KMS-11 (cell line): ENCODE measurements around the gene BDH1.

Experiments used
- H2AFZ ChIP-seq: fragments of 200-600 bp; sonication (generic); 2 replicates; pipeline ENCODE4 v1.6.1; 2016; ENCODE audit warnings: antibody characterized with exemption, mixed run types, low read depth
- H3K27ac ChIP-seq: fragments of 200-600 bp; sonication (generic); 2 replicates; pipeline ENCODE4 v1.6.1; 2016; ENCODE audit warnings: mild to moderate bottlenecking, mixed run types
- H3K27me3 ChIP-seq: fragments of 200-600 bp; sonication (generic); 2 replicates; pipeline ENCODE4 v1.6.1; 2017; ENCODE audit warnings: mild to moderate bottlenecking, low read depth, mixed run types, moderate library complexity; ENCODE audit not compliant: insufficient read depth
- H3K36me3 ChIP-seq: fragments of 200-600 bp; sonication (generic); 2 replicates; pipeline ENCODE4 v1.6.1; 2017; ENCODE audit warnings: mild to moderate bottlenecking, mixed run types; ENCODE audit not compliant: insufficient read depth
- H3K4me1 ChIP-seq: fragments of 200-600 bp; sonication (generic); 2 replicates; pipeline ENCODE4 v1.6.1; 2016; ENCODE audit warnings: mild to moderate bottlenecking, low read depth, mixed run types; ENCODE audit not compliant: poor library complexity, severe bottlenecking
- H3K4me2 ChIP-seq: fragments of 200-600 bp; sonication (generic); 2 replicates; pipeline ENCODE4 v1.7.0; 2016; ENCODE audit warnings: mild to moderate bottlenecking, mixed run types
- H3K4me3 ChIP-seq: fragments of 200-600 bp; sonication (generic); IDR thresholded peaks from 2 replicates; pipeline ENCODE4 v1.6.1; 2017; ENCODE audit warnings: low read depth, low read length, mixed read lengths; ENCODE audit not compliant: insufficient read depth
- H3K79me2 ChIP-seq: fragments of 200-600 bp; sonication (generic); 2 replicates; pipeline ENCODE4 v1.6.1; 2016; ENCODE audit warnings: low read depth, mixed run types; ENCODE audit not compliant: insufficient read depth
- H3K9ac ChIP-seq: fragments of 200-600 bp; sonication (generic); 2 replicates; pipeline ENCODE4 v1.6.1; 2016; ENCODE audit warnings: mild to moderate bottlenecking, mixed run types
- H4K20me1 ChIP-seq: fragments of 200-600 bp; sonication (generic); 2 replicates; pipeline ENCODE4 v1.6.1; 2016; ENCODE audit warnings: mild to moderate bottlenecking, mixed run types; ENCODE audit not compliant: insufficient read depth
- TF ChIP-seq, protein P1 (sequence below): fragments of 200-600 bp; sonication (generic); conservative IDR thresholded peaks from 2 replicates; pipeline ENCODE4 v1.6.1; 2017; ENCODE audit warnings: low read depth, mild to moderate bottlenecking, antibody characterized with exemption, low read length, moderate library complexity, mixed read lengths

Gene BDH1

DNA sequence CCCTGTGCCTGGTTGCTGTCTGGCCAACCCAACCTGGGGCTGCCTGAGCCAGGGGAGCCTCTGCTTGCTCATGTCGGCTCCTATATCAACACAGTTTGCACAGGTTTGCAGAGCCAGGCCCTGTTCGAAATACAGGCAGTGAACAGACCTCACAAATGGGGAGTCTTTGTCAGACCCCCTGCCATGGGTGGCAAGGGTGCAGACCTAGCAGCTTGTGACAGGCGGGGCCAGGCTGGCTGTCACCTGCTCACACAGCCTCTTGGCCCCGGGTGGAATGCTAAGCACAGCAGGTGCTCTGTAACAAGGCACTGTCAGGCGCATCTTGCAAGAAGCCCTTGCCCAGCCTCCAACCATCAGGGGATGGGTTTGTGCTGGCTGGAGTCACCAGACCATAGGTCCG is 47.3 kb downstream of the BDH1 start:
- no peak overlapping the region for H3K9ac ChIP-seq
- no peaks in the 10 kb centered on the region for H3K27me3 ChIP-seq
- H3K79me2 ChIP-seq: no peaks in the 10 kb centered on the region
- H3K4me2 ChIP-seq: no peak overlapping the region
- no peaks in the 10 kb centered on the region for H4K20me1 ChIP-seq
- H3K27ac ChIP-seq: no peak overlapping the region
- no peak overlapping the region for H2AFZ ChIP-seq
- no peaks in the 10 kb centered on the region; the same call in 1 of the 2 replicates for H3K36me3 ChIP-seq
- no peak overlapping the region for H3K4me3 ChIP-seq
- TF ChIP-seq, protein P1, sequence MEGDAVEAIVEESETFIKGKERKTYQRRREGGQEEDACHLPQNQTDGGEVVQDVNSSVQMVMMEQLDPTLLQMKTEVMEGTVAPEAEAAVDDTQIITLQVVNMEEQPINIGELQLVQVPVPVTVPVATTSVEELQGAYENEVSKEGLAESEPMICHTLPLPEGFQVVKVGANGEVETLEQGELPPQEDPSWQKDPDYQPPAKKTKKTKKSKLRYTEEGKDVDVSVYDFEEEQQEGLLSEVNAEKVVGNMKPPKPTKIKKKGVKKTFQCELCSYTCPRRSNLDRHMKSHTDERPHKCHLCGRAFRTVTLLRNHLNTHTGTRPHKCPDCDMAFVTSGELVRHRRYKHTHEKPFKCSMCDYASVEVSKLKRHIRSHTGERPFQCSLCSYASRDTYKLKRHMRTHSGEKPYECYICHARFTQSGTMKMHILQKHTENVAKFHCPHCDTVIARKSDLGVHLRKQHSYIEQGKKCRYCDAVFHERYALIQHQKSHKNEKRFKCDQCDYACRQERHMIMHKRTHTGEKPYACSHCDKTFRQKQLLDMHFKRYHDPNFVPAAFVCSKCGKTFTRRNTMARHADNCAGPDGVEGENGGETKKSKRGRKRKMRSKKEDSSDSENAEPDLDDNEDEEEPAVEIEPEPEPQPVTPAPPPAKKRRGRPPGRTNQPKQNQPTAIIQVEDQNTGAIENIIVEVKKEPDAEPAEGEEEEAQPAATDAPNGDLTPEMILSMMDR: no peak
- no peaks in the 10 kb centered on the region for H3K4me1 ChIP-seq

- H3K36me3 ChIP-seq: no peaks in the 10 kb centered on the region; the same call in 1 of the 2 replicates
- H4K20me1 ChIP-seq: no peaks in the 10 kb centered on the region
- no peaks in the 10 kb centered on the region for H3K79me2 ChIP-seq
- no peak overlapping the region for H3K4me3 ChIP-seq
- no peak overlapping the region for H3K4me2 ChIP-seq
- no peaks in the 10 kb centered on the region for H3K27me3 ChIP-seq
- no peaks in the 10 kb centered on the region for H3K4me1 ChIP-seq
- TF ChIP-seq, protein P1: no peak
- no peak overlapping the region for H2AFZ ChIP-seq
- H3K27ac ChIP-seq: no peak overlapping the region
- no peak overlapping the region for H3K9ac ChIP-seq
These were observed 47.7 kb downstream of the BDH1 start for GRCh38 chr3:197508051-197508451.

GRCh38 chr3:197507541-197507940 is 48.2 kb downstream of the BDH1 start:
- H3K4me3 ChIP-seq: no peak overlapping the region
- H2AFZ ChIP-seq: no peak overlapping the region
- H3K4me1 ChIP-seq: peaks cover under 1% of the 10 kb centered on the region
- no peak overlapping the region for H3K9ac ChIP-seq
- TF ChIP-seq, protein P1: no peak
- H3K4me2 ChIP-seq: no peak overlapping the region
- H4K20me1 ChIP-seq: no peaks in the 10 kb centered on the region
- H3K79me2 ChIP-seq: no peaks in the 10 kb centered on the region
- H3K27me3 ChIP-seq: no peaks in the 10 kb centered on the region
- no peak overlapping the region for H3K27ac ChIP-seq
- H3K36me3 ChIP-seq: no peaks in the 10 kb centered on the region; the same call in 1 of the 2 replicates

- Histone ChIP-seq H3K27ac (no peak overlapping the region), H3K4me1 (peaks cover 5% of the 10 kb centered on the region), H3K36me3 (no peaks in the 10 kb centered on the region; the same call in 1 of the 2 replicates), H3K27me3 (no peaks in the 10 kb centered on the region), H4K20me1 (no peaks in the 10 kb centered on the region), H2AFZ (no peak overlapping the region), H3K4me3 (no peak overlapping the region), H3K4me2 (no peak overlapping the region), H3K79me2 (no peaks in the 10 kb centered on the region), H3K9ac (no peak overlapping the region)
- TF ChIP-seq, protein P1: no peak
These were observed 48.7 kb downstream of the BDH1 start for GRCh38 chr3:197507081-197507480.
